Subcutaneous adipose tissue (tissue), 4 donors: ENCODE data around the gene XKRX. TPM values are rescaled to one million over a fixed set of nuclear protein-coding genes. Genes with fewer than 3 reads are reported as not detected.

ENCODE experiments used
- total RNA-seq, 4 donors: library from RNA; depleted of rRNA; stranded (reverse); fragments of >200 nt; gene quantifications; one replicate each; pipeline ENCODE4 v1.1.0, GENCODE V29; 2016
- TF ChIP-seq, protein P1 (sequence below): fragments of 450-650 bp; IDR thresholded peaks from one replicate; pipeline ENCODE4 v1.5.1; 2016; ENCODE audit warnings: low read depth, mild to moderate bottlenecking, control low read depth, antibody characterized with exemption, moderate library complexity

Gene XKRX
- total RNA-seq, 4 donors from 2014 or later: 0.34 TPM; not detected in 3

DNA sequence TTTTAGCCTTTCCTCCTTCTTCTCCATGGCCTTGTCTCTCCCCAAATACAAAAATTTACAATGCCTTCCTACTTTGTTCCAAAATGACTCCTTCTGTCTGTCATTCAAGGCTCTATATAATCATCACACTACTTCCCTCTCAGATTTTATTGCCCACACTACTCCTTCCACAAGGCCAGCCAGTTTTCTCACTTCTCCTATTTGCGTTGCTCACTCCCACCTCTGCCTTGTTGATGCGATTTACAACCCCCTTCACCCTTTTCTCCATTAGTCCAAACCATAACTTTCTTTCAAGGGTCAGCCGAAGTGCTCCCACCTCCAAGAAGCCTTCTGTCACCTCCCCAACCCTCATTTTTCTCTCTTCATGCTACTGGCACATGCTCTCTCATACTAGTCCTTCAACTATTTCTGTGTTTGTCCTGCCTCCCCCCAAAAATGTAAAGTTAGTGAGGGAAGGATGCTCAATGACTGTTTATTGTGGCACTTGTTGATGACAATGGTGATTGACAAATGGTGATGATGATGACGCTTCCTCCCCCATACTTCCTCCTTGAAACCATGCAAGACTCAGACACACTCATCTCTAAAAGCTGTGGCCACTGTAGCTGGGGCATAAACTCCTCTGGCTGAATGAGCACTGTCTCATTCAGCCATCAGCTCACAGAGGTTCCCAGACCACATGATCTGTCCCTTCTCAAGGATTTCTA lies 2.7 kb upstream of the XKRX start:
- TF ChIP-seq, protein P1, sequence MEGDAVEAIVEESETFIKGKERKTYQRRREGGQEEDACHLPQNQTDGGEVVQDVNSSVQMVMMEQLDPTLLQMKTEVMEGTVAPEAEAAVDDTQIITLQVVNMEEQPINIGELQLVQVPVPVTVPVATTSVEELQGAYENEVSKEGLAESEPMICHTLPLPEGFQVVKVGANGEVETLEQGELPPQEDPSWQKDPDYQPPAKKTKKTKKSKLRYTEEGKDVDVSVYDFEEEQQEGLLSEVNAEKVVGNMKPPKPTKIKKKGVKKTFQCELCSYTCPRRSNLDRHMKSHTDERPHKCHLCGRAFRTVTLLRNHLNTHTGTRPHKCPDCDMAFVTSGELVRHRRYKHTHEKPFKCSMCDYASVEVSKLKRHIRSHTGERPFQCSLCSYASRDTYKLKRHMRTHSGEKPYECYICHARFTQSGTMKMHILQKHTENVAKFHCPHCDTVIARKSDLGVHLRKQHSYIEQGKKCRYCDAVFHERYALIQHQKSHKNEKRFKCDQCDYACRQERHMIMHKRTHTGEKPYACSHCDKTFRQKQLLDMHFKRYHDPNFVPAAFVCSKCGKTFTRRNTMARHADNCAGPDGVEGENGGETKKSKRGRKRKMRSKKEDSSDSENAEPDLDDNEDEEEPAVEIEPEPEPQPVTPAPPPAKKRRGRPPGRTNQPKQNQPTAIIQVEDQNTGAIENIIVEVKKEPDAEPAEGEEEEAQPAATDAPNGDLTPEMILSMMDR: no peak

- TF ChIP-seq, protein P1: no peak
Measured at GRCh38 chrX:100926453-100926852, 2.3 kb downstream of the XKRX start.

DNA sequence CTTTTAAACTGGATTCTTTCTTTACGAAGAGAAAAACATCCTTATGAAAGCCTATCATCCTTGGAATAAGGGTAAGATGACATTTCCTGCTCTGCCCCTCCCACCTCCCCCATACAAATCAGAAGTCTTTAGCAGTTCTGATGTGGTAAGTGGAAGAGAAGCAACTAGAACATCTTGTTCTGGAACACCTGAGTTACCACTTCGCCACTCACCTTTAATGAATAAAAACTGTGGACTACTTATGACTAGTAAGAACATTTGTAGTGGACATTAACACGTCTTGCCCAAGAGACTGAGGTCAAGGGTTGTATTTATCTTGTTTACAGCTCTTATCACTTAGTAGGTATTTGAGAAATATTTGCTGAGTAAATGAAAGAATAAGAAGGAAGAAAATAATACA lies 4.3 kb downstream of the XKRX start:
- TF ChIP-seq, protein P1: no peak

- TF ChIP-seq, protein P1: no peak
Measured at GRCh38 chrX:100915562-100915961, 13.2 kb downstream of the XKRX start.

- TF ChIP-seq, protein P1: no peak
Measured at GRCh38 chrX:100913111-100913510, 15.6 kb downstream of the XKRX start.

DNA sequence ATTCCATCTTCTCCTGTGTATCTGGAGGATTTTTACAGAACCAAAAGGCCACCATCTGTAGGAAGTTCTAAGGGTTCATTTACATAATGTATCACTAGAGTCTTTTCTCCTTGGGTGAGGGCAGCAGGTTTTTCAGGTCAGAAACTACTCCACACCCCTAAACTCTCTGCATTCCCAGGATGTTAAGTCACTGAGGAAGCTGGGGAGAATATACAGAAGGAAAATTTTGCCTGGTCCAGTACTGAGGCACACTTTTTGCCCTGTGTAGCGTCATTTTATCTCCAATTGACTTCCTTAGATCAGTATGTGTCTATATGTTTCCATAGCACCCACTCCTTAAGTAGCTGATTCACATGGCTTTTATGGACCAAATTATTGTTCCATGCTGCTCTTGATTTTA lies 17.0 kb downstream of the XKRX start:
- TF ChIP-seq, protein P1: no peak

DNA sequence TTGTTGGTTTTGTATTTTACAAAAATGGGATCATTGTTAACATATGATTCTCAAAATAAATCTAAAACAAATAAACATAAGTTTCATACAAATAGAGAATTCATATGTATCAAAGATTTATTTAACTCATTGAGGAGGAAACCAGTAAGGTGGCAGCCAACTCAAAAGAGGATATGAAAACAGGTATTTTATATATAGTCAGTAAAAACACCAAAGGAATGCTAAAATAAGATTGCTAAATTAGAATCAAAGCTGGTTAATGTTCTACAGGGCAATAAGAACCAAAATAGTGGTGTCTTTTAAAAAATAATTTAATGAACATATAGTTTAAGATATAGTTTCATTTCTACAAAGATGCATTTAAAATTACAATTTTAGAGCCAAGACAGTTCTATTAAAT lies 23.1 kb downstream of the XKRX start:
- TF ChIP-seq, protein P1: no peak
